ENCODE measurements around the gene ELAVL1. TPM values are rescaled to one million over a fixed set of nuclear protein-coding genes. Genes with fewer than 3 reads are reported as not detected.

ELAVL1 gene
- total and polyA plus RNA-seq, 9 of the 15 experiments (the other 6 are each of a cell fraction or from before 2014, with no cell fraction given), result 4.3 to 172 (median 69.2) TPM

DNA sequence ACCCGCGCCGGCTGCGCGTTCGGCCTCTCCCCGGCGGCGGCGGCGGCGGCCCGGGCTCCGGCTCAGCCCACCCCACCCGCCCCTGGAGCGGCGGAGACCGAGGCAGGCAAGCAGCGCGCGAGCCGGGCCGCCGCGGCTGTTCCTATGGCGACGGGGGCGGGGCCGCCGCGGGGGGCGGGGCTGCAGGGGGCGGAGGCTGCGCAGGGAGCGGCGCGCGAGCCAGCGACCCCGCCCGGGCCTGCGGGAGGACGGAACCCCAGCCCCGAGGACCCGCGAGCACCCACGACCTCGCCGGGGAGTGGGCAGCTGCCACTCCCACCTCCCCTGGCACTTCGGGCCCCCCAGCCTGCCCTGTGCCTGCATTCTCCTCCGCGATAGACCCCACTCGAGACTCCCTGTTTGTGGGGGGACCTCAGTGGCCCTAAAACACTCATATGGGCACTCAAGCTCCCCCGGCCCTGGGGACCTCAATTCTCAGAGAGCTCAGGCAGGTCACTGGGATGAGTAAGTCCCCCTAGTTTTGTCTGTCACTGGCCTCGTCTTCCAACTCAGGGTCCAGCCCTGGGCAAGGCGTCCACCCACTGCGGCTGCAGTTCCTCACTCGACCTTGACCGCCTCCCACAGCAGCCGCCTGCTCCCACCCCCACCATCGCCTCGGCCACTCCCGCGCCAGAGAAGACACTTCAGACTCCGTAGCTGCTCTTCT lies 79.3 kb downstream of the ELAVL1 start, which contains the start of gene CTXN1 (continued):
- TF ChIP-seq CHD2 (IDR thresholded peaks at IDR 0.05; ENCODE audit: low read depth, low read length), result 0 out of 2 replicates have a peak, but pooled peaks have one; percentile 6
- TF ChIP-seq, protein P1, sequence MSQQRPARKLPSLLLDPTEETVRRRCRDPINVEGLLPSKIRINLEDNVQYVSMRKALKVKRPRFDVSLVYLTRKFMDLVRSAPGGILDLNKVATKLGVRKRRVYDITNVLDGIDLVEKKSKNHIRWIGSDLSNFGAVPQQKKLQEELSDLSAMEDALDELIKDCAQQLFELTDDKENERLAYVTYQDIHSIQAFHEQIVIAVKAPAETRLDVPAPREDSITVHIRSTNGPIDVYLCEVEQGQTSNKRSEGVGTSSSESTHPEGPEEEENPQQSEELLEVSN (IDR thresholded peaks at IDR 0.05; ENCODE audit: borderline replicate concordance in 1 of 2, extremely low read depth in 1 of 2, insufficient read depth in 1 of 2, insufficient read length in 1 of 2, low read depth in 1 of 2, low read length in 1 of 2, poor library complexity in 1 of 2, severe bottlenecking in 1 of 2), result peak in 1 of 2 experiments; percentile 31
- TF ChIP-seq HNRNPK (IDR thresholded peaks at IDR 0.05; ENCODE audit: low read depth, low read length, poor library complexity, severe bottlenecking), result no peak
- TF ChIP-seq, protein P2, sequence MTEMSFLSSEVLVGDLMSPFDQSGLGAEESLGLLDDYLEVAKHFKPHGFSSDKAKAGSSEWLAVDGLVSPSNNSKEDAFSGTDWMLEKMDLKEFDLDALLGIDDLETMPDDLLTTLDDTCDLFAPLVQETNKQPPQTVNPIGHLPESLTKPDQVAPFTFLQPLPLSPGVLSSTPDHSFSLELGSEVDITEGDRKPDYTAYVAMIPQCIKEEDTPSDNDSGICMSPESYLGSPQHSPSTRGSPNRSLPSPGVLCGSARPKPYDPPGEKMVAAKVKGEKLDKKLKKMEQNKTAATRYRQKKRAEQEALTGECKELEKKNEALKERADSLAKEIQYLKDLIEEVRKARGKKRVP (CRISPR knock-in tag; IDR thresholded peaks at IDR 0.05), result peak; percentile 47; the same call in 1 of the 2 replicates
- 0 out of 2 replicates have a peak, but pooled peaks have one; percentile 15 for TF ChIP-seq ZSCAN32 (CRISPR knock-in tag; IDR thresholded peaks at IDR 0.05)
- 0 out of 2 replicates have a peak, but pooled peaks have one; percentile 28 for TF ChIP-seq ZFPM2 (CRISPR knock-in tag; IDR thresholded peaks at IDR 0.05)
- TF ChIP-seq ATF1 (CRISPR knock-in tag; IDR thresholded peaks at IDR 0.05), result no peak
- peak; percentile 26; the same call in 1 of the 2 replicates for TF ChIP-seq ATF1 (tag; IDR thresholded peaks at IDR 0.05)
- TF ChIP-seq, protein P3, sequence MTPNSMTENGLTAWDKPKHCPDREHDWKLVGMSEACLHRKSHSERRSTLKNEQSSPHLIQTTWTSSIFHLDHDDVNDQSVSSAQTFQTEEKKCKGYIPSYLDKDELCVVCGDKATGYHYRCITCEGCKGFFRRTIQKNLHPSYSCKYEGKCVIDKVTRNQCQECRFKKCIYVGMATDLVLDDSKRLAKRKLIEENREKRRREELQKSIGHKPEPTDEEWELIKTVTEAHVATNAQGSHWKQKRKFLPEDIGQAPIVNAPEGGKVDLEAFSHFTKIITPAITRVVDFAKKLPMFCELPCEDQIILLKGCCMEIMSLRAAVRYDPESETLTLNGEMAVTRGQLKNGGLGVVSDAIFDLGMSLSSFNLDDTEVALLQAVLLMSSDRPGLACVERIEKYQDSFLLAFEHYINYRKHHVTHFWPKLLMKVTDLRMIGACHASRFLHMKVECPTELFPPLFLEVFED (CRISPR knock-in tag; conservative IDR thresholded peaks at IDR 0.05), result peak; percentile 75; the same call in 1 of the 2 replicates
- TF ChIP-seq ZNF75A (CRISPR knock-in tag; IDR thresholded peaks at IDR 0.05), result peak; percentile 42; the same call in 1 of the 2 replicates
- peak; percentile 81; the same call in 1 of the 2 replicates for TF ChIP-seq SAFB (IDR thresholded peaks at IDR 0.05; ENCODE audit: borderline replicate concordance, low read depth, low read length)
- TF ChIP-seq ZNF217 (CRISPR knock-in tag; IDR thresholded peaks at IDR 0.05), result no peak
- 0 out of 2 replicates have a peak, but pooled peaks have one; percentile 42 for TF ChIP-seq DPF2 (IDR thresholded peaks at IDR 0.05)
- peak; percentile 28 for TF ChIP-seq ZFX (CRISPR knock-in tag; IDR thresholded peaks at IDR 0.05)
- TF ChIP-seq CREM (IDR thresholded peaks at IDR 0.05; ENCODE audit: low read depth), result no peak
- 0 out of 4 replicates have a peak, but pooled peaks have one; percentile 14 to 44 for TF ChIP-seq SIN3A (IDR thresholded peaks at IDR 0.05; ENCODE audit: borderline replicate concordance in 2 of 2, control insufficient read depth in 1 of 2, low read depth in 2 of 2, low read length in 2 of 2)
- TF ChIP-seq DNMT1 (IDR thresholded peaks at IDR 0.05), result peak; percentile 95
- TF ChIP-seq HDGF (IDR thresholded peaks at IDR 0.05), result no peak
- TF ChIP-seq ERF (CRISPR knock-in tag; IDR thresholded peaks at IDR 0.05), result peak; percentile 85; the same call in 1 of the 2 replicates
- TF ChIP-seq, protein P4, sequence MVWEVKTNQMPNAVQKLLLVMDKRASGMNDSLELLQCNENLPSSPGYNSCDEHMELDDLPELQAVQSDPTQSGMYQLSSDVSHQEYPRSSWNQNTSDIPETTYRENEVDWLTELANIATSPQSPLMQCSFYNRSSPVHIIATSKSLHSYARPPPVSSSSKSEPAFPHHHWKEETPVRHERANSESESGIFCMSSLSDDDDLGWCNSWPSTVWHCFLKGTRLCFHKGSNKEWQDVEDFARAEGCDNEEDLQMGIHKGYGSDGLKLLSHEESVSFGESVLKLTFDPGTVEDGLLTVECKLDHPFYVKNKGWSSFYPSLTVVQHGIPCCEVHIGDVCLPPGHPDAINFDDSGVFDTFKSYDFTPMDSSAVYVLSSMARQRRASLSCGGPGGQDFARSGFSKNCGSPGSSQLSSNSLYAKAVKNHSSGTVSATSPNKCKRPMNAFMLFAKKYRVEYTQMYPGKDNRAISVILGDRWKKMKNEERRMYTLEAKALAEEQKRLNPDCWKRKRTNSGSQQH (CRISPR knock-in tag; IDR thresholded peaks at IDR 0.05), result peak; percentile 52; the same call in 1 of the 2 replicates
- TF ChIP-seq ESRRB (CRISPR knock-in tag; IDR thresholded peaks at IDR 0.05; ENCODE audit: borderline replicate concordance), result peak; percentile 41; the same call in 1 of the 2 replicates
- TF ChIP-seq ZNF253 (CRISPR knock-in tag; conservative IDR thresholded peaks at IDR 0.05), result no peak
- TF ChIP-seq NCOA1 (IDR thresholded peaks at IDR 0.05; ENCODE audit: low read depth), result no peak
- 0 out of 2 replicates have a peak, but pooled peaks have one; percentile 6 for TF ChIP-seq ZNF77 (CRISPR knock-in tag; IDR thresholded peaks at IDR 0.05)
- peak; percentile 84 for TF ChIP-seq POLR2B (IDR thresholded peaks at IDR 0.05; ENCODE audit: low read depth, partially characterized antibody)
